HEK293 (cell line): ENCODE data around the gene TCF15.

Experiments
- CTCF ChIA-PET: fragments of 350-600 bp; formaldehyde crosslinking; extraction: SDS; loops from one replicate; lab custom pipeline; 2021; ENCODE audit warnings: antibody characterized with exemption; lab: Yijun Ruan, JAX
- POLR2A ChIA-PET: fragments of 300-600 bp; formaldehyde crosslinking; extraction: SDS; loops from one replicate; lab custom pipeline; 2020; ENCODE audit warnings: antibody characterized with exemption, inconsistent platforms; lab: Yijun Ruan, JAX
- H3K27ac ChIP-seq: fragments of 200-500 bp; sonication (Bioruptor generic); 2 replicates; pipeline ENCODE4 v1.5.1; 2014; ENCODE audit warnings: low read depth, low read length, control low read depth, inconsistent platforms; ENCODE audit errors: extremely low read depth
- H3K36me3 ChIP-seq, 2 experiments: fragments of 200-500 bp in 1 of 2; sonication (Bioruptor generic) in 1 of 2; 1 replicate in 1 of 2; 2 replicates in 1 of 2; pipeline ENCODE4 v1.5.1; 2014 to 2017; ENCODE audit warnings: inconsistent platforms in 2 of 2, low read length in 2 of 2; ENCODE audit not compliant: control insufficient read depth in 2 of 2, insufficient read depth in 1 of 2
- H3K4me1 ChIP-seq: fragments of 200-500 bp; sonication (Bioruptor generic); 2 replicates; pipeline ENCODE4 v1.5.1; 2014; ENCODE audit warnings: mild to moderate bottlenecking, low read length, inconsistent platforms; ENCODE audit not compliant: control insufficient read depth, insufficient read depth
- H3K4me3 ChIP-seq: 2 replicates; pipeline ENCODE4 v1.5.1; 2011; ENCODE audit warnings: low read depth, mild to moderate bottlenecking, control low read depth, low read length, moderate library complexity
- H3K9me3 ChIP-seq: fragments of 200-500 bp; sonication (Bioruptor generic); 2 replicates; pipeline ENCODE4 v1.5.1; 2014; ENCODE audit warnings: low read depth, low read length, inconsistent platforms; ENCODE audit not compliant: control insufficient read depth, insufficient read depth
- GLI2 ChIP-seq: fragments of 450-650 bp; formaldehyde crosslinking; IDR thresholded peaks from 2 replicates; pipeline ENCODE4; 2017; ENCODE audit warnings: missing biosample characterization, missing genetic modification characterization, low read depth, borderline replicate concordance
- GLIS1 ChIP-seq: fragments of 450-650 bp; formaldehyde crosslinking; IDR thresholded peaks from 2 replicates; pipeline ENCODE4 v1.5.1; 2016; ENCODE audit warnings: missing biosample characterization, missing genetic modification characterization
- KLF16 ChIP-seq: fragments of 450-650 bp; formaldehyde crosslinking; IDR thresholded peaks from 2 replicates; pipeline ENCODE4 v1.5.1; 2017; ENCODE audit warnings: missing biosample characterization, missing genetic modification characterization
- SCRT2 ChIP-seq: fragments of 450-650 bp; formaldehyde crosslinking; IDR thresholded peaks from 2 replicates; pipeline ENCODE4 v1.5.1; 2016; ENCODE audit warnings: missing biosample characterization, missing genetic modification characterization
- ZBTB17 ChIP-seq: fragments of 450-650 bp; formaldehyde crosslinking; IDR thresholded peaks from 2 replicates; pipeline ENCODE4 v1.5.1; 2016; ENCODE audit warnings: missing biosample characterization, missing genetic modification characterization
- ZNF2 ChIP-seq: fragments of 450-650 bp; formaldehyde crosslinking; IDR thresholded peaks from 2 replicates; pipeline ENCODE4 v1.5.1; 2016; ENCODE audit warnings: missing biosample characterization, missing genetic modification characterization
- ZNF324 ChIP-seq: fragments of 450-650 bp; formaldehyde crosslinking; IDR thresholded peaks from 2 replicates; pipeline ENCODE4 v1.5.1; 2016; ENCODE audit warnings: missing biosample characterization, missing genetic modification characterization
- ZNF350 ChIP-seq: fragments of 450-650 bp; formaldehyde crosslinking; IDR thresholded peaks from 2 replicates; pipeline ENCODE4 v1.5.0; 2017; ENCODE audit warnings: missing biosample characterization, mild to moderate bottlenecking, missing genetic modification characterization
- ZNF501 ChIP-seq: fragments of 450-650 bp; formaldehyde crosslinking; IDR thresholded peaks from 2 replicates; pipeline ENCODE4 v1.5.1; 2016; ENCODE audit warnings: missing biosample characterization, missing genetic modification characterization
- ZNF514 ChIP-seq: fragments of 450-650 bp; formaldehyde crosslinking; IDR thresholded peaks from 2 replicates; pipeline ENCODE4 v1.5.1; 2016; ENCODE audit warnings: missing biosample characterization, missing genetic modification characterization
- ZNF544 ChIP-seq: fragments of 450-650 bp; formaldehyde crosslinking; IDR thresholded peaks from 2 replicates; pipeline ENCODE4 v1.5.0; 2017; ENCODE audit warnings: missing biosample characterization, missing genetic modification characterization
- ZNF654 ChIP-seq: fragments of 450-650 bp; formaldehyde crosslinking; IDR thresholded peaks from 2 replicates; pipeline ENCODE4 v1.5.1; 2016; ENCODE audit warnings: low read depth, missing biosample characterization, missing genetic modification characterization
- ZNF76 ChIP-seq: fragments of 450-650 bp; formaldehyde crosslinking; IDR thresholded peaks from 2 replicates; pipeline ENCODE4; 2016; ENCODE audit warnings: low read depth, missing biosample characterization, missing genetic modification characterization, borderline replicate concordance
- ZNF768 ChIP-seq: fragments of 450-650 bp; formaldehyde crosslinking; IDR thresholded peaks from 2 replicates; pipeline ENCODE4 v1.5.1; 2018; ENCODE audit warnings: missing biosample characterization, mild to moderate bottlenecking, missing genetic modification characterization
- ZSCAN30 ChIP-seq: fragments of 450-650 bp; IDR thresholded peaks from 2 replicates; pipeline ENCODE4 v1.5.1; 2018; ENCODE audit warnings: missing biosample characterization, mild to moderate bottlenecking, missing genetic modification characterization, moderate library complexity
- TF ChIP-seq, protein P1 (sequence below): fragments of 450-650 bp; formaldehyde crosslinking; IDR thresholded peaks from 2 replicates; pipeline ENCODE4 v1.5.1; 2017; ENCODE audit warnings: missing biosample characterization, missing genetic modification characterization
- TF ChIP-seq, protein P2 (sequence below): fragments of 450-650 bp; formaldehyde crosslinking; IDR thresholded peaks from 2 replicates; pipeline ENCODE4 v1.5.1; 2016; ENCODE audit warnings: missing biosample characterization, missing genetic modification characterization
- TF ChIP-seq, protein P3 (sequence below): fragments of 450-650 bp; formaldehyde crosslinking; optimal IDR thresholded peaks from 2 replicates; pipeline ENCODE3; 2016; ENCODE audit warnings: missing biosample characterization, mild to moderate bottlenecking, missing genetic modification characterization
- TF ChIP-seq, protein P4 (sequence below): fragments of 450-650 bp; formaldehyde crosslinking; IDR thresholded peaks from 2 replicates; pipeline ENCODE4 v1.5.1; 2016; ENCODE audit warnings: missing biosample characterization, missing genetic modification characterization
- TF ChIP-seq, protein P5 (sequence below): fragments of 450-650 bp; formaldehyde crosslinking; IDR thresholded peaks from 2 replicates; pipeline ENCODE4 v1.5.1; 2016; ENCODE audit warnings: missing biosample characterization, missing genetic modification characterization, low read depth
- TF ChIP-seq, protein P6 (sequence below): fragments of 450-650 bp; formaldehyde crosslinking; IDR thresholded peaks from 2 replicates; pipeline ENCODE4 v1.5.1; 2016; ENCODE audit warnings: missing biosample characterization, missing genetic modification characterization, borderline replicate concordance

TCF15 gene

DNA sequence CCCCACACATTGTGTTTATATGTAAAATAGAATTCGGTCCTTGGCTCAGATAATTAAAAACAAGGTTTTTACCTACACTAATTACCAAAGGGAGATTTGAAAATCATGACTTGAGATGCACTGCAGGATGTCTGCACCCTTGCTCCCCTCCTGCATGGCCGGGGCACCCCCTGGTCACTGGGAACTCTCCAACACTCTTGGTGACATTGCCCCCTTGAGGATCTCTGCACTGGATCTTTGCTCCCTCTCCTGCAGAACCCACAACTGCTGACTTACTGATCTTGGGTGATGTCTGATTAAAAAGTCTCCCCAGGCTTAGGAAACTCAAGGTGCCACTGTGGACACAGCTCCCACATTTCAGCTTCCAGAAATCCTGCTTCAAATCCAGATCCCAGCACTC lies 49.4 kb downstream of the TCF15 start:
- TF ChIP-seq ZNF2 (tag by site-specific recombination) = no peak
- TF ChIP-seq ZBTB17 (tag by site-specific recombination) = peak; percentile 27; the same call in 1 of the 2 replicates
- TF ChIP-seq ZNF350 (tag by site-specific recombination) = no peak
- peak; percentile 17; the same call in 1 of the 2 replicates for TF ChIP-seq ZNF654
- TF ChIP-seq, protein P1, sequence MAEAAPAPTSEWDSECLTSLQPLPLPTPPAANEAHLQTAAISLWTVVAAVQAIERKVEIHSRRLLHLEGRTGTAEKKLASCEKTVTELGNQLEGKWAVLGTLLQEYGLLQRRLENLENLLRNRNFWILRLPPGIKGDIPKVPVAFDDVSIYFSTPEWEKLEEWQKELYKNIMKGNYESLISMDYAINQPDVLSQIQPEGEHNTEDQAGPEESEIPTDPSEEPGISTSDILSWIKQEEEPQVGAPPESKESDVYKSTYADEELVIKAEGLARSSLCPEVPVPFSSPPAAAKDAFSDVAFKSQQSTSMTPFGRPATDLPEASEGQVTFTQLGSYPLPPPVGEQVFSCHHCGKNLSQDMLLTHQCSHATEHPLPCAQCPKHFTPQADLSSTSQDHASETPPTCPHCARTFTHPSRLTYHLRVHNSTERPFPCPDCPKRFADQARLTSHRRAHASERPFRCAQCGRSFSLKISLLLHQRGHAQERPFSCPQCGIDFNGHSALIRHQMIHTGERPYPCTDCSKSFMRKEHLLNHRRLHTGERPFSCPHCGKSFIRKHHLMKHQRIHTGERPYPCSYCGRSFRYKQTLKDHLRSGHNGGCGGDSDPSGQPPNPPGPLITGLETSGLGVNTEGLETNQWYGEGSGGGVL (tag by site-specific recombination) = no peak
- no peak for TF ChIP-seq ZSCAN30
- TF ChIP-seq, protein P2, sequence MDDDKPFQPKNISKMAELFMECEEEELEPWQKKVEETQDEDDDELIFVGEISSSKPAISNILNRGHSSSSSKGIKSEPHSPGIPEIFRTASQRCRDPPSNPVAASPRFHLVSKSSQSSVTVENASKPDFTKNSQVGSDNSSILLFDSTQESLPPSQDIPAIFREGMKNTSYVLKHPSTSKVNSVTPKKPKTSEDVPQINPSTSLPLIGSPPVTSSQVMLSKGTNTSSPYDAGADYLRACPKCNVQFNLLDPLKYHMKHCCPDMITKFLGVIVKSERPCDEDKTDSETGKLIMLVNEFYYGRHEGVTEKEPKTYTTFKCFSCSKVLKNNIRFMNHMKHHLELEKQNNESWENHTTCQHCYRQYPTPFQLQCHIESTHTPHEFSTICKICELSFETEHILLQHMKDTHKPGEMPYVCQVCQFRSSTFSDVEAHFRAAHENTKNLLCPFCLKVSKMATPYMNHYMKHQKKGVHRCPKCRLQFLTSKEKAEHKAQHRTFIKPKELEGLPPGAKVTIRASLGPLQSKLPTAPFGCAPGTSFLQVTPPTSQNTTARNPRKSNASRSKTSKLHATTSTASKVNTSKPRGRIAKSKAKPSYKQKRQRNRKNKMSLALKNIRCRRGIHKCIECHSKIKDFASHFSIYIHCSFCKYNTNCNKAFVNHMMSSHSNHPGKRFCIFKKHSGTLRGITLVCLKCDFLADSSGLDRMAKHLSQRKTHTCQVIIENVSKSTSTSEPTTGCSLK (tag by site-specific recombination) = no peak
- TF ChIP-seq SCRT2 (tag by site-specific recombination) = no peak
- no peak for TF ChIP-seq ZNF76 (tag by site-specific recombination)
- peak; percentile 83 for TF ChIP-seq GLIS1 (tag by site-specific recombination)
- no peak for TF ChIP-seq ZNF324
- TF ChIP-seq, protein P3, sequence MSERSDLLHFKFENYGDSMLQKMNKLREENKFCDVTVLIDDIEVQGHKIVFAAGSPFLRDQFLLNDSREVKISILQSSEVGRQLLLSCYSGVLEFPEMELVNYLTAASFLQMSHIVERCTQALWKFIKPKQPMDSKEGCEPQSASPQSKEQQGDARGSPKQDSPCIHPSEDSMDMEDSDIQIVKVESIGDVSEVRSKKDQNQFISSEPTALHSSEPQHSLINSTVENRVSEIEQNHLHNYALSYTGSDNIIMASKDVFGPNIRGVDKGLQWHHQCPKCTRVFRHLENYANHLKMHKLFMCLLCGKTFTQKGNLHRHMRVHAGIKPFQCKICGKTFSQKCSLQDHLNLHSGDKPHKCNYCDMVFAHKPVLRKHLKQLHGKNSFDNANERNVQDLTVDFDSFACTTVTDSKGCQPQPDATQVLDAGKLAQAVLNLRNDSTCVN (tag by site-specific recombination) = no peak
- no peak for TF ChIP-seq ZNF544 (tag by site-specific recombination)
- TF ChIP-seq, protein P4, sequence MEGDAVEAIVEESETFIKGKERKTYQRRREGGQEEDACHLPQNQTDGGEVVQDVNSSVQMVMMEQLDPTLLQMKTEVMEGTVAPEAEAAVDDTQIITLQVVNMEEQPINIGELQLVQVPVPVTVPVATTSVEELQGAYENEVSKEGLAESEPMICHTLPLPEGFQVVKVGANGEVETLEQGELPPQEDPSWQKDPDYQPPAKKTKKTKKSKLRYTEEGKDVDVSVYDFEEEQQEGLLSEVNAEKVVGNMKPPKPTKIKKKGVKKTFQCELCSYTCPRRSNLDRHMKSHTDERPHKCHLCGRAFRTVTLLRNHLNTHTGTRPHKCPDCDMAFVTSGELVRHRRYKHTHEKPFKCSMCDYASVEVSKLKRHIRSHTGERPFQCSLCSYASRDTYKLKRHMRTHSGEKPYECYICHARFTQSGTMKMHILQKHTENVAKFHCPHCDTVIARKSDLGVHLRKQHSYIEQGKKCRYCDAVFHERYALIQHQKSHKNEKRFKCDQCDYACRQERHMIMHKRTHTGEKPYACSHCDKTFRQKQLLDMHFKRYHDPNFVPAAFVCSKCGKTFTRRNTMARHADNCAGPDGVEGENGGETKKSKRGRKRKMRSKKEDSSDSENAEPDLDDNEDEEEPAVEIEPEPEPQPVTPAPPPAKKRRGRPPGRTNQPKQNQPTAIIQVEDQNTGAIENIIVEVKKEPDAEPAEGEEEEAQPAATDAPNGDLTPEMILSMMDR (tag by site-specific recombination) = 0 out of 2 replicates have a peak, but pooled peaks have one; percentile 18
- TF ChIP-seq ZNF514 (tag by site-specific recombination) = no peak
- TF ChIP-seq GLI2 (tag by site-specific recombination) = no peak
- Histone ChIP-seq H3K4me3 (no peak overlapping the region), H3K36me3 (no peaks in the 10 kb centered on the region), H3K4me1 (peaks cover under 1% of the 10 kb centered on the region; the same call in 1 of the 2 replicates), H3K9me3 (no peaks in the 10 kb centered on the region), H3K27ac (no peak overlapping the region)
- POLR2A ChIA-PET = interaction anchor here (1.6 kb wide), 1 partner anchor 92 kb away, joined by 3 read pairs; the partner anchor contains the start of gene SRXN1
- CTCF ChIA-PET = interaction anchor here (0.6 to 7.9 kb wide), 27 partner anchors 10 to 526 kb away, joined by 3 to 130 read pairs (median 4); partner anchors contain the start of gene SLC52A3

DNA sequence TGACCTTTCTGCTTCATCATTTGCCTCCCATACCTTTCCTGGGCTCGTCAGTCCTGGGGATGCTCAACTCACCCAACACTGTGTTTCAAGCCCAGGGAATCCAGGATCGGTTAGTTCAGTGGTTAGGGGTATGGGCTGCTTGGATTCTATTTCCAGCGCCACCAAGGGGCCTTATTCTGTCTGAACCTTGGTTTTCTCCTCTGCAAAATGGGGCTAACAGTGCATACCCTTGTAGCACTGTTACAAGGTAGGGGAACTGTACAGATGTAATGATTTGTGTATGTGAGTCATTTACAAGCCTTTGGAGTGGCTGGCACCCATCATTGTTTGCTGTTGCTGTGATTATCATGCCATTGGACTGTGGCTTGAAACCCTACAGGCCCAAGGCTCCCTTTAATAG lies 52.0 kb downstream of the TCF15 start:
- no peak overlapping the region for H3K4me3 ChIP-seq
- no peaks in the 10 kb centered on the region for H3K36me3 ChIP-seq
- ChIA-PET POLR2A (no interaction called here), CTCF (interaction anchor here (4.4 kb wide), 1 partner anchor 87 kb away, joined by 20 read pairs; no protein-coding TSS in a partner anchor)
- no peaks in the 10 kb centered on the region for H3K9me3 ChIP-seq
- peaks cover 6% of the 10 kb centered on the region for H3K4me1 ChIP-seq
- no peak overlapping the region for H3K27ac ChIP-seq
- TF ChIP-seq KLF16 (tag by site-specific recombination) = no peak
- no peak for TF ChIP-seq ZNF768 (tag by site-specific recombination)
- no peak for TF ChIP-seq ZNF501 (tag by site-specific recombination)
- TF ChIP-seq, protein P5, sequence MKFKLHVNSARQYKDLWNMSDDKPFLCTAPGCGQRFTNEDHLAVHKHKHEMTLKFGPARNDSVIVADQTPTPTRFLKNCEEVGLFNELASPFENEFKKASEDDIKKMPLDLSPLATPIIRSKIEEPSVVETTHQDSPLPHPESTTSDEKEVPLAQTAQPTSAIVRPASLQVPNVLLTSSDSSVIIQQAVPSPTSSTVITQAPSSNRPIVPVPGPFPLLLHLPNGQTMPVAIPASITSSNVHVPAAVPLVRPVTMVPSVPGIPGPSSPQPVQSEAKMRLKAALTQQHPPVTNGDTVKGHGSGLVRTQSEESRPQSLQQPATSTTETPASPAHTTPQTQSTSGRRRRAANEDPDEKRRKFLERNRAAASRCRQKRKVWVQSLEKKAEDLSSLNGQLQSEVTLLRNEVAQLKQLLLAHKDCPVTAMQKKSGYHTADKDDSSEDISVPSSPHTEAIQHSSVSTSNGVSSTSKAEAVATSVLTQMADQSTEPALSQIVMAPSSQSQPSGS = no peak
- TF ChIP-seq, protein P6, sequence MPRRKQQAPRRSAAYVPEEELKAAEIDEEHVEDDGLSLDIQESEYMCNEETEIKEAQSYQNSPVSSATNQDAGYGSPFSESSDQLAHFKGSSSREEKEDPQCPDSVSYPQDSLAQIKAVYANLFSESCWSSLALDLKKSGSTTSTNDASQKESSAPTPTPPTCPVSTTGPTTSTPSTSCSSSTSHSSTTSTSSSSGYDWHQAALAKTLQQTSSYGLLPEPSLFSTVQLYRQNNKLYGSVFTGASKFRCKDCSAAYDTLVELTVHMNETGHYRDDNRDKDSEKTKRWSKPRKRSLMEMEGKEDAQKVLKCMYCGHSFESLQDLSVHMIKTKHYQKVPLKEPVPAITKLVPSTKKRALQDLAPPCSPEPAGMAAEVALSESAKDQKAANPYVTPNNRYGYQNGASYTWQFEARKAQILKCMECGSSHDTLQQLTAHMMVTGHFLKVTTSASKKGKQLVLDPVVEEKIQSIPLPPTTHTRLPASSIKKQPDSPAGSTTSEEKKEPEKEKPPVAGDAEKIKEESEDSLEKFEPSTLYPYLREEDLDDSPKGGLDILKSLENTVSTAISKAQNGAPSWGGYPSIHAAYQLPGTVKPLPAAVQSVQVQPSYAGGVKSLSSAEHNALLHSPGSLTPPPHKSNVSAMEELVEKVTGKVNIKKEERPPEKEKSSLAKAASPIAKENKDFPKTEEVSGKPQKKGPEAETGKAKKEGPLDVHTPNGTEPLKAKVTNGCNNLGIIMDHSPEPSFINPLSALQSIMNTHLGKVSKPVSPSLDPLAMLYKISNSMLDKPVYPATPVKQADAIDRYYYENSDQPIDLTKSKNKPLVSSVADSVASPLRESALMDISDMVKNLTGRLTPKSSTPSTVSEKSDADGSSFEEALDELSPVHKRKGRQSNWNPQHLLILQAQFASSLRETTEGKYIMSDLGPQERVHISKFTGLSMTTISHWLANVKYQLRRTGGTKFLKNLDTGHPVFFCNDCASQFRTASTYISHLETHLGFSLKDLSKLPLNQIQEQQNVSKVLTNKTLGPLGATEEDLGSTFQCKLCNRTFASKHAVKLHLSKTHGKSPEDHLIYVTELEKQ (tag by site-specific recombination) = no peak
